ENCODE results near the gene SAMD11. TPM values are rescaled to one million over a fixed set of nuclear protein-coding genes. Genes with fewer than 3 reads are reported as not detected.

Gene SAMD11
- total and polyA plus RNA-seq, 8 donors = 7.1 to 61.5 (median 28.0) TPM

DNA sequence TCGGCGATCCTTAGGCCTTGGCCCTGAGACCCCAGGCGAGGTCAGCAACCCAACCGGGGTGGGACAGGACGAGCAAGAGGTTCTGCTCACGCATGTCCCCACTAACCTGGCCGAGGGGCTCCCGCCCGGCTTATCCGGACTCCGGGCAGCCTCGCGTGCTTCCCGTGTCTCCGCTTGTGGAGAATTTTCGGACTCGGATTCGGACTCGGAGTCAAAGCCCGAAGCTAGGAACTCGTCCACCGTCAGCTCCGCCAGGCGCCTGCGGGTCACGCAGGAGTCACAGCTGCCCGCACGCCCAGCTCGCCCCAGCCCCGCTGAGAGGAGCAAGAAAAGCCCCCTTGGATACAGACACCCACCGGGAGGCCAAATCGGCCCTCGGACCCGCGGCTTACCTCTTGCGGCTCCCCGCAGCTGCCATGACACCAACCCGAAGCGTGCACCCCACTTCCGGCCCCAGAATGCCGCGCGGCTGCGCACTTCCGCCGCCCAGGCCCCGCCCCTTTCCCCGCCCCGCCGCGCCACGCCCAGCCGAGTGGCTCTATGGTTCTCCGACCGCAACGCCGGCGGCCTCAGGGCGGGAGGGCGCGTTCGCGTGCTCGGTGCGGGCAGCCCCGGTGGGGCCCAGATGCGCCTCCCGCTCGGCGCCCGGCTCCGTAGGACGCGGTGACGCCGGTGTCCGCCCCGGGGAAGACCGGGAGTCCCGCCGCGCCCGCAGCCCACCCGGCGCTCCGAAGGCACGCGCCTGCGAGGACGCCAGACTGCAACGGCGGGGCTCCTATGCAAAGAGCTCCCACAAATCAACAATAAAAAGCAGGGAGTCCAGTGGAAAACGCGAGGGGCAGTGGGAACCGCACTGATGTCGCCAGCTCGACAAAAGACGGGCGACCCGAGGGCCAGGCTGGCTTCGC, 35.4 kb downstream of the SAMD11 start, which contains the start of gene NOC2L:
Gene NOC2L (minus strand): TSS at position 434 of the 908 bp plus-strand sequence. CDS start 16 bp downstream, at position 418.
- intact Hi-C loops (cut with DNase I) = no loop called here
- H3K9me3 ChIP-seq = no peaks in the 10 kb centered on the region
- peaks cover 0 to 13% of the 10 kb centered on the region in 2 donors for H3K27me3 ChIP-seq
- peak within 1 kb of the TSS; percentile 73 to 100 for H3K4me3 ChIP-seq
- H3K36me3 ChIP-seq = peaks cover 0 to 51% of the 10 kb centered on the region in 2 donors
- peak; percentile 98 for ATAC-seq
- peak within 1 kb of the TSS in 1 of 2 donors; percentile 74 for H3K27ac ChIP-seq
- TF ChIP-seq, protein P1, sequence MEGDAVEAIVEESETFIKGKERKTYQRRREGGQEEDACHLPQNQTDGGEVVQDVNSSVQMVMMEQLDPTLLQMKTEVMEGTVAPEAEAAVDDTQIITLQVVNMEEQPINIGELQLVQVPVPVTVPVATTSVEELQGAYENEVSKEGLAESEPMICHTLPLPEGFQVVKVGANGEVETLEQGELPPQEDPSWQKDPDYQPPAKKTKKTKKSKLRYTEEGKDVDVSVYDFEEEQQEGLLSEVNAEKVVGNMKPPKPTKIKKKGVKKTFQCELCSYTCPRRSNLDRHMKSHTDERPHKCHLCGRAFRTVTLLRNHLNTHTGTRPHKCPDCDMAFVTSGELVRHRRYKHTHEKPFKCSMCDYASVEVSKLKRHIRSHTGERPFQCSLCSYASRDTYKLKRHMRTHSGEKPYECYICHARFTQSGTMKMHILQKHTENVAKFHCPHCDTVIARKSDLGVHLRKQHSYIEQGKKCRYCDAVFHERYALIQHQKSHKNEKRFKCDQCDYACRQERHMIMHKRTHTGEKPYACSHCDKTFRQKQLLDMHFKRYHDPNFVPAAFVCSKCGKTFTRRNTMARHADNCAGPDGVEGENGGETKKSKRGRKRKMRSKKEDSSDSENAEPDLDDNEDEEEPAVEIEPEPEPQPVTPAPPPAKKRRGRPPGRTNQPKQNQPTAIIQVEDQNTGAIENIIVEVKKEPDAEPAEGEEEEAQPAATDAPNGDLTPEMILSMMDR (IDR thresholded peaks at IDR 0.05) = no peak
- peak; percentile 87 to 98 (median 94) for DNase-seq
- peaks cover 7 to 44% of the 10 kb centered on the region in 2 donors for H3K4me1 ChIP-seq

DNA sequence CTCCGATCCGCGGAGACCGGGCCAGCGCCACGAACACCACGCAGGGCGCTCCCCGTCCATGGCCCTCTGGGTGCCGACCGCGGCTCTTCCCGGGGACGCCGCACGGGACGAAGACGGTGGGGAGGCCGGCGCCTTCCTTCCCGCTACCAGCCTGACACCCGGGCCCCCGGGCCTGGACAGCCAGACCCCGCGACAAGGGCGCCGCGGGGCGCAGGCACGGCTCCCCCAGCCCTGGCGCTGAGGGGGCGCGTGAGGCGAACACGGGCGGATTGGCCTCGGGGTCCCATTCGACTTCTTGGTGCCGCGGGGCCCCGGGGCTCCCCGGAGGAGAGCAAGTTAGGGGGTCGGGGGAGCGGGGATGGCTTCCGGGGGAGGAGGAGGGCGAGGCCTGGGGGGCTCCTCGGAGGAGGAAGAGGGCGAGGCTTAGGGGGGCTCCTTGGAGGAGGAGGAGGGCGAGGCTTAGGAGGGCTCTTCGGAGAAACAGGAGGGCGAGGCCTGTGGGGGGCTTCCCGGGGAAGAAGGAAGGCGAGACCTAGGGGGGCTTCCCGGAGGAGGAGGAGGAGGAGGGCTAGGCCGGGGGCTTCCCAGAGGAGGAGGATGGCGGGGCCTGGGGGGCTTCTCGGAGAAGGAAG, 36.1 kb downstream of the SAMD11 start:
- peak overlapping the region; percentile 73 to 100 for H3K4me3 ChIP-seq

DNA sequence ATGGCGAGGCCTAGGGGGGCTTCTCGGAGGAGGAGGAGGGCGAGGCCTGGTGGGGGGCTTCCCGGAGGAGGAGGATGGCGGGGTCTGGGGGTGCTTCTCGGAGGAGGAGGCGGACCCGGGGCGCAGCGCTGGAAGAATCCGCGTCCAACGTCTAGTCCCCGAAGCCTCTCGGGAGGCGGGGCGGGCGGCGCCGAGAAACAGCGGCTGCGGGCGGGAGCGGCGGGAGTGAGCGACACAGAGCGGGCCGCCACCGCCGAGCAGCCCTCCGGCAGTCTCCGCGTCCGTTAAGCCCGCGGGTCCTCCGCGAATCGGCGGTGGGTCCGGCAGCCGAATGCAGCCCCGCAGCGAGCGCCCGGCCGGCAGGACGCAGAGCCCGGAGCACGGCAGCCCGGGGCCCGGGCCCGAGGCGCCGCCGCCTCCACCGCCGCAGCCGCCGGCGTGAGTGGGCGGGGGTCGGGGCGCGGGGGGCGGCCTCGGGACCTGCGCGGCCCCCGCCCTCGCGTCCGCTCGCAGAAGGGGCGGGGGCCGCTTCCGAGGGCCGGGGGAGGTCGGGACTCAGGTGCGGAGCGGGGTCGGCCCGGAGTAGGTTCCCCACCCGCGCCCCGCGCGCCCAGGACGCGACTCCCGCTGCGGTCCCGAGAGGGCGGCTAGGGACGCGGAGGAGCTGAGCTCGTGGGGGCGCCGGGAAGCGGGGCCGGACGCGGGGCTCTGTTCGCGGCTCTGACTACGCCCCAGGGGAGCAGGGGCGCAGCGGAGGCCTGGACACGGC, 36.8 kb downstream of the SAMD11 start, which contains the start of gene KLHL17:
Gene KLHL17 (plus strand): TSS at position 222 of the 769 bp plus-strand sequence. CDS start 110 bp downstream, at position 332.
- Histone ChIP-seq H3K27me3 (peaks cover 0 to 14% of the 10 kb centered on the region in 2 donors), H3K4me3 (peak within 1 kb of the TSS; percentile 73 to 100), H3K4me1 (peaks cover 7 to 44% of the 10 kb centered on the region in 2 donors), H3K36me3 (peaks cover 0 to 42% of the 10 kb centered on the region in 2 donors), H3K27ac (no peak within 1 kb of the TSS), H3K9me3 (no peaks in the 10 kb centered on the region)
- intact Hi-C loops (cut with DNase I) = no loop called here
- ATAC-seq = peak; percentile 70
- peak in 3 of 4 donors; percentile 41 to 98 (median 78) for DNase-seq
- TF ChIP-seq, protein P1 (IDR thresholded peaks at IDR 0.05) = no peak

More for the DNA sequence above, 36.1 kb downstream of the SAMD11 start:
- Histone ChIP-seq H3K9me3 (no peaks in the 10 kb centered on the region), H3K27me3 (peaks cover 0 to 13% of the 10 kb centered on the region in 2 donors), H3K4me1 (peaks cover 7 to 44% of the 10 kb centered on the region in 2 donors), H3K27ac (no peak overlapping the region), H3K36me3 (peaks cover 0 to 47% of the 10 kb centered on the region in 2 donors)
- DNase-seq = no peak
- TF ChIP-seq, protein P1 (IDR thresholded peaks at IDR 0.05) = no peak
- peak; percentile 5 for ATAC-seq
- intact Hi-C loops (cut with DNase I) = no loop called here

DNA sequence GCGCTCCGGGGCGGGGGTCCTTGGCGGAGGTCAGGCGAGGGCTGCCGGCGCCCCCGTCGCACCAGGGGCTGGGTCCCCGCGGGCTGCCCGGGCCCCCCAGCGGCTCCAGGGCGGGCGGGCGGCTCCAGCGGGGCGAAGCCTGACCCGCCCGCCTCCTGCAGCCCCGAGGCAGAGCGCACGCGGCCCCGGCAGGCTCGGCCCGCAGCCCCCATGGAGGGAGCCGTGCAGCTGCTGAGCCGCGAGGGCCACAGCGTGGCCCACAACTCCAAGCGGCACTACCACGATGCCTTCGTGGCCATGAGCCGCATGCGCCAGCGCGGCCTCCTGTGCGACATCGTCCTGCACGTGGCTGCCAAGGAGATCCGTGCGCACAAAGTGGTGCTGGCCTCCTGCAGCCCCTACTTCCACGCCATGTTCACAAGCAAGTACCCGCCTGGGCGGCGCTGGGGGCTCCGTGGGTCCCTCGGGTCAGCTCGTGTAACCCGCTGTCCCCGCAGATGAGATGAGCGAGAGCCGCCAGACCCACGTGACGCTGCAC, 37.5 kb downstream of the SAMD11 start:
- TF ChIP-seq, protein P1 (IDR thresholded peaks at IDR 0.05) = no peak
- ATAC-seq (no peak), DNase-seq (no peak)
- Histone ChIP-seq H3K9me3 (no peaks in the 10 kb centered on the region), H3K27ac (no peak overlapping the region), H3K4me3 (peak overlapping the region; percentile 57 to 73), H3K4me1 (peaks cover 11 to 50% of the 10 kb centered on the region in 2 donors), H3K36me3 (peaks cover 0 to 36% of the 10 kb centered on the region in 2 donors), H3K27me3 (peaks cover 0 to 21% of the 10 kb centered on the region in 2 donors)
- intact Hi-C loops (cut with DNase I) = no loop called here

All from left lung (tissue), 10 donors.